Activated CD8-positive, alpha-beta T cell treated with anti-CD3 and anti-CD28 coated beads for 36 hours (primary cell): Measurements from ENCODE around the gene ACE2. TPM values are rescaled to one million over a fixed set of nuclear protein-coding genes. Genes with fewer than 3 reads are reported as not detected.

Experiments used
- ATAC-seq: fragments of 200-7000 bp; cut with Tn5 transposase; one replicate; pipeline ENCODE4 v1.10.0; 2021; ENCODE audit warnings: mild to moderate bottlenecking, moderate library complexity
- CTCF ChIA-PET: fragments of 350-600 bp; sonication (Branson Sonifier 250); formaldehyde crosslinking; loops from one replicate; lab custom pipeline; 2021; ENCODE audit warnings: antibody characterized with exemption; lab: Charles Lee
- POLR2A ChIA-PET: fragments of 350-600 bp; sonication (Branson Sonifier 250); formaldehyde crosslinking; loops from one replicate; lab custom pipeline; 2021; ENCODE audit warnings: antibody characterized with exemption; lab: Charles Lee
- DNase-seq: peaks from one replicate; pipeline ENCODE4 v3.0.0-alpha.2; 2020
- H3K27ac Mint-ChIP-seq: one replicate; pipeline ENCODE4 v1.8.0; 2021; ENCODE audit warnings: mild to moderate bottlenecking, mixed read lengths
- H3K27me3 Mint-ChIP-seq: one replicate; pipeline ENCODE4 v1.8.0; 2021; ENCODE audit warnings: mixed read lengths
- H3K36me3 Mint-ChIP-seq: one replicate; pipeline ENCODE4 v1.8.0; 2021; ENCODE audit warnings: low read depth, mixed read lengths
- H3K4me1 Mint-ChIP-seq: one replicate; pipeline ENCODE4 v1.8.0; 2021; ENCODE audit warnings: low read depth, mixed read lengths
- H3K4me3 Mint-ChIP-seq: one replicate; pipeline ENCODE4 v1.8.0; 2021; ENCODE audit warnings: mild to moderate bottlenecking, moderate library complexity, mixed read lengths
- H3K9me3 Mint-ChIP-seq: one replicate; pipeline ENCODE4 v1.8.0; 2021; ENCODE audit warnings: mixed read lengths
- CTCF ChIP-seq: fragments of 200-600 bp; IDR thresholded peaks from one replicate; pipeline ENCODE4 v1.8.0; 2022; ENCODE audit warnings: antibody characterized with exemption, mild to moderate bottlenecking
- intact Hi-C: fragments of 100-400 bp; cut with micrococcal nuclease; formaldehyde crosslinking; loops from one replicate; pipeline ENCODE4 v1.10.0; 2022
- total RNA-seq, 2 experiments: library from RNA; stranded (reverse); gene quantifications; one replicate each; pipeline ENCODE4 v1.2.3, GENCODE V29; 2021

ACE2 gene
- total RNA-seq, 2 experiments from 2014 or later: not detected

DNA sequence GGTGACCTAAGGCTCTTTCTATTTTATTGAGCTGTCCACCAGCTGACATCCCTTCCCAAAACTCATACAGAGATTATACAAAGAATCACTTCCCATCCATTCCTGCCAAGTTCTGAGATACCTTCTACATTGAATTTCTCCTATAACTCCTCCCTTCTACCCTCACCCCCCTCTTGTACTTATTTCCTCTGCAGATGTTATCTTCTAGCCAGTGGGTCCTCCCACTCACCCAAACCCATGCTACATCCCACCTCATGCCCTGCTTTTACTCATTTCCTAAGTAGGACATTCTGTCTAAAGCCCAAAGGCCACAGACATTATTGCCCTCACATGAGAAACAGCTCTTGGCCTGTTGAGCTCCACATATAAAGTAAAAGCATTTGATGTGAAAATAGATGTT lies 71.6 kb downstream of the ACE2 start:
- CTCF ChIA-PET: no interaction called here
- Mint-ChIP-seq H3K9me3 (no peaks in the 10 kb centered on the region), H3K27ac (no peak overlapping the region), H3K27me3 (peaks cover 2% of the 10 kb centered on the region), H3K4me1 (no peaks in the 10 kb centered on the region), H3K4me3 (no peak overlapping the region), H3K36me3 (no peaks in the 10 kb centered on the region)
- no peak for TF ChIP-seq CTCF
- POLR2A ChIA-PET: interaction anchor here (0.7 kb wide), 1 partner anchor 71 kb away, joined by 3 read pairs; no protein-coding TSS in a partner anchor
- intact Hi-C loops: no loop called here
- no peak for ATAC-seq
- DNase-seq: no peak

DNA sequence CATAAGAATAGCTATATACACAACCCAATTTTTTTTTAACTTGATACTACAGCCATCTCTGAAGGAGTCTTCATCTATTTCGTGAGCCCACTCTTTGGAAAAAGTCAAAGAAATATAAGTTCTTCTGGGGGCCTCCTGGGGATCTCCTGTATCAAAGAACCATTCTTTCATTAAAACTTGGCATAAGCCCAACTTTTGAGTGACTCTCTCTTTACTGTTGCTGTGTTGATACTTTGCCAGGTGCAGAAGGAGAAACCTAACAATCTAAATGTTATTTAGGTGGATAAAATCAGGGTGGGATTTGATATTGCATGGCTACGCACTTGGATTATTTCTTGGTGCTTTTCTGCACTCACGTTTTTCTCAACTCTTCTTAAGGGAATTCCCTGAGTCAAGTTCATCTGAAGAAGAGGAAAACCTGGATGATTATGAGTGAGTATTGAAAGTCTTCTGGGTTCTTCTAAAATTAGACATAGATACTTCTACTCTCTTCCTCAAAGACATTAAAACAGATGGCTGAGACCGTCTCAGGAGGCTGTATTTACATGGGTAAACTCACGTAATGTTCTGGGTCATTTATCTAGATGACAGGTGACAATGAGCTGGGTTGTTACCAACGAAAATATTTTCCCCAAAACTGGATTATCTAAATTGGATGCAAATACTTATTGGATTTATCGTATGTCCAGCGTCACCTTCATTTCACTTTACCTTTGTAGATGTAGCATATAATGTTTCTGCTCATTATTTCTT lies 74.9 kb downstream of the ACE2 start:
- H3K4me1 Mint-ChIP-seq: no peaks in the 10 kb centered on the region
- no peak overlapping the region for H3K27ac Mint-ChIP-seq
- DNase-seq (no peak), ATAC-seq (no peak)
- TF ChIP-seq CTCF: no peak
- no peaks in the 10 kb centered on the region for H3K9me3 Mint-ChIP-seq
- H3K4me3 Mint-ChIP-seq: no peak overlapping the region
- ChIA-PET POLR2A (no interaction called here), CTCF (interaction anchor here (0.6 to 1.3 kb wide), 2 partner anchors 83 to 1146 kb away, joined by 3 to 4 read pairs; no protein-coding TSS in a partner anchor)
- no peaks in the 10 kb centered on the region for H3K36me3 Mint-ChIP-seq
- H3K27me3 Mint-ChIP-seq: peaks cover 4% of the 10 kb centered on the region
- intact Hi-C loops: no loop called here

DNA sequence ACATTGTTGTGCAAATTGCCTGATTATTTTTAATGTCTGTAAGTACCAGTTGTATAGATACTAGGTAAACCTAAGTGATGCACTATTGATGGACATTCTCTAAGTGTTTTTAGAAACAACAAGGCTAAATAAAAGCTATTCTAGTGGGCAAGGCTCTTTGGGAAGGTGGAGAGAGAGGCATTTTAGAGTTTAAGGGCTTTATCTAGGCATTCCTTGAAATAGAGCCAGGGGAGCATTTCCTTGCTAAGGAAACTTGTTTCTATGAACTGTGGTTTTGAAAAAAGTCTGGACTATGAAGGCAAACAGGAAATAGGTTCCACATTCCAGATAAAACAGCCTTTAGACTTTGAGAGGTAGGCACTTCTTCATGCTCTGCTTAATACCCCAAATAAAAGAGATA lies 76.3 kb downstream of the ACE2 start:
- intact Hi-C loops: no loop called here
- no peak overlapping the region for H3K4me3 Mint-ChIP-seq
- no peaks in the 10 kb centered on the region for H3K4me1 Mint-ChIP-seq
- TF ChIP-seq CTCF: no peak
- DNase-seq (no peak), ATAC-seq (no peak)
- CTCF ChIA-PET: interaction anchor here (1.3 kb wide), 1 partner anchor 81 kb away, joined by 4 read pairs; no protein-coding TSS in a partner anchor
- H3K27ac Mint-ChIP-seq: no peak overlapping the region
- no peaks in the 10 kb centered on the region for H3K36me3 Mint-ChIP-seq
- H3K27me3 Mint-ChIP-seq: peaks cover 4% of the 10 kb centered on the region
- no peaks in the 10 kb centered on the region for H3K9me3 Mint-ChIP-seq
- POLR2A ChIA-PET: no interaction called here

- no peaks in the 10 kb centered on the region for H3K36me3 Mint-ChIP-seq
- H3K27ac Mint-ChIP-seq: no peak overlapping the region
- TF ChIP-seq CTCF: no peak
- intact Hi-C loops: no loop called here
- H3K9me3 Mint-ChIP-seq: no peaks in the 10 kb centered on the region
- ATAC-seq (no peak), DNase-seq (no peak)
- peaks cover 4% of the 10 kb centered on the region for H3K27me3 Mint-ChIP-seq
- no peaks in the 10 kb centered on the region for H3K4me1 Mint-ChIP-seq
- no peak overlapping the region for H3K4me3 Mint-ChIP-seq
- POLR2A ChIA-PET: no interaction called here
- CTCF ChIA-PET: no interaction called here
Measured at GRCh38 chrX:15523088-15523487, 77.7 kb downstream of the ACE2 start.

DNA sequence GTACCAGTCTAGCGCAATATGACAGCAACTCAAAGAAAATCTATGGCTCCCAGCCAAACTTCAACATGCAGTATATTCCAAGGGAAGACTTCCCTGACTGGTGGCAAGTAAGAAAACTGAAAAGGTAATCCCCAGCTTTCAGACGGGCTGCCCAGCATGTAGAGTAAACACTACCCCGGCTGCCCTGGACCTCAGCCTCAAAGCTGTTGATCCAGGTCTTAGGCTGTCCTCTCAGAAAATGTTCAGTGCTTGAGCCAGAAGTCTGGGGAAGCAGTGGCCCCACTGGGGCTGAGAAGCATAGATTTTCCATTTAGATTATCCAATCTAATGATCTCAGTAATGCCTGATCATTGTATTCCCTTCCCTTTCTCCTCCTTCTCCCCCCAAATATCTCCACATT lies 78.3 kb downstream of the ACE2 start:
- H3K27me3 Mint-ChIP-seq: peaks cover 2% of the 10 kb centered on the region
- POLR2A ChIA-PET: no interaction called here
- H3K9me3 Mint-ChIP-seq: no peaks in the 10 kb centered on the region
- no peak for DNase-seq
- H3K27ac Mint-ChIP-seq: no peak overlapping the region
- intact Hi-C loops: no loop called here
- no peak for ATAC-seq
- CTCF ChIA-PET: no interaction called here
- no peak overlapping the region for H3K4me3 Mint-ChIP-seq
- TF ChIP-seq CTCF: no peak
- no peaks in the 10 kb centered on the region for H3K4me1 Mint-ChIP-seq
- no peaks in the 10 kb centered on the region for H3K36me3 Mint-ChIP-seq
